Stimulated activated CD4-positive, alpha-beta T cell treated with anti-CD3 and anti-CD28 coated beads, TNF-alpha, amount 100 ng/mL, for 4 hours (primary cell): ENCODE measurements around the gene FPGS.
A peak's percentile ranks its signal among the peaks of the same experiment; 100 is the strongest.

Experiments
- DNase-seq, 3 experiments: peaks; one replicate each; pipeline ENCODE4 v3.0.0-alpha.2; 2020; ENCODE audit warnings: low read depth in 3 of 3

FPGS gene

DNA sequence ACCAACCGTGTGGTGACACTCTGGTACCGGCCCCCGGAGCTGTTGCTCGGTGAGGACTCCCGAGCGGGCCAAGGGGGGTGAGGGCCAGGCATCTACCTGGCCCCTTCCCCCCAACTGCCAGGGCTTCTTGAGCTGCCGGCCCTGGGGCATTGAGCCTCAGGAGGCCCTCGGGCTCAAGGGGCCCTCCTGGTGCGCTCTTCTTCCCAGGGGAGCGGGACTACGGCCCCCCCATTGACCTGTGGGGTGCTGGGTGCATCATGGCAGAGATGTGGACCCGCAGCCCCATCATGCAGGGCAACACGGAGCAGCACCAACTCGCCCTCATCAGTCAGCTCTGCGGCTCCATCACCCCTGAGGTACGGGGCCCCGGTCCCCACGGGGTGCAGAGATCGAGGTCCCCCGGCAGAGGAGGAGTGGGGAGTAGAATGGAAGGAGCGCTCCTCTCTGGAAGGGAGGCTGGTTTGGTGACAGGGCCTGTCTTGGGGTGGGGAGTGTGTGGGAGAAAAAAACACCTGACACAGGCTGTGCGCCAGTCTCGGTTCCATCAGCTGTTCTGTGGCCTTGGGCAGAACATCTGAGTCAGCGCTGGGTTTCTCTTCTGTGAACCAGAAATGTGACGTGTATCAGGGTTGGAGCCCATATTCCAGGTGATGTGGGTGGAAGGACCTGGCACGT is 14.2 kb upstream of the FPGS start:
- peak in 1 of 3 experiments; percentile 34 for DNase-seq

DNA sequence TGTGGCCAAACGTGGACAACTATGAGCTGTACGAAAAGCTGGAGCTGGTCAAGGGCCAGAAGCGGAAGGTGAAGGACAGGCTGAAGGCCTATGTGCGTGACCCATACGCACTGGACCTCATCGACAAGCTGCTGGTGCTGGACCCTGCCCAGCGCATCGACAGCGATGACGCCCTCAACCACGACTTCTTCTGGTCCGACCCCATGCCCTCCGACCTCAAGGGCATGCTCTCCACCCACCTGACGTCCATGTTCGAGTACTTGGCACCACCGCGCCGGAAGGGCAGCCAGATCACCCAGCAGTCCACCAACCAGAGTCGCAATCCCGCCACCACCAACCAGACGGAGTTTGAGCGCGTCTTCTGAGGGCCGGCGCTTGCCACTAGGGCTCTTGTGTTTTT is 13.5 kb upstream of the FPGS start:
- no peak for DNase-seq

DNA sequence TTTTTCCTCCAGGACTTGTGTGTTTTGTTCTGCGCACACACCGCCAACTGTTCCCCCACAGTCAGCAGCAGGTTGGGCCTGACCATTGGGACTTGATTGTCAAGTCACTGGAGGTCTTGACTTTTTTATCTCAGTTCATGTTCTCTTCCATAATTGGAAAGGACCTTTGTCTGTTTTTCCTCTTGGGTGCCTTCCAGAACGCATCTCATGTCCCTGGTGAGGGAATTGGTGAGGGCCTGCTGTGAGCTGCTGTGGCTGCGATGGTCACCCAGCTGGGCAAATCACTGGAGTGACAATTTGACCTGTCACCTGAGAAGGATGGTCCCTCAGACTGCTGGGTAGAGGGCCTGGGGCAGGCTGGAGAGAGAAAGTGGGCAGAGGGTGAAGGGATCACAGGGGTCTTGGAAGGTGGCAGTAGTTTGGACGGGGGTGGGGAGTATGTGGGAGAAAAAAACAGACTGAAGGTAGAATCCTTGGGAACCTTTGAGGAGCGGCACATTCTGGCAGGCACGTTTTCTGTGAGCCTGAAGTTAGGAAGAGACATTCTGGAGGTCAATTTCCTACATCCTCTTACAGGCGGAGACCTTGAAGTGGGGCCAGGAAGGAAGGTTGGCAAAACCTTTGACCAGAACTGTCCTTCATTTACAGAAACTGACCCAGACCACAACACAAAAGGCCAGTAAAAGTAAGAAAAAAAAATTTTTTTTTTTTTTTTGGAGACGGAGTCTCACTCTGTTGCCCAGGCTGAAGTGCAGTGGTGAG is 12.4 kb upstream of the FPGS start:
- no peak for DNase-seq

DNA sequence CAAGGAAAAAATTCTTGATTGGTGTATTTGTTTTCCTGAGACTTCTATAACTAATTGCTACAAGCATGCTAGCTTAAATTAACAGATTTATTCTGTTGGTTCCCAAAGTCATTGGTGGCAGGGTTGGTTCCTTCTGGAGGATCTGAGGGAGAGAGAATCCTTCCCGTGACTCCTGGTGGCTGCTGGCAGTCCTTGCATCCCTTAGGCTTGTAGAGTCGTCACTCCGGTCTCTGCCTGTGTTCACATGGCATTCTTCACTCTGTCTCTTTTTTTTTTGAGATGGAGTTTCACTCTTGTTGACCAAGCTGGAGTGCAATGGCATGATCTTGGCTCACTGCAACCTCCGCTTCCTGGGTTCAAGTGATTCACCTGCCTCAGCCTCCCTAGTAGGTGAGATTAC is 11.6 kb upstream of the FPGS start:
- DNase-seq, result no peak

DNA sequence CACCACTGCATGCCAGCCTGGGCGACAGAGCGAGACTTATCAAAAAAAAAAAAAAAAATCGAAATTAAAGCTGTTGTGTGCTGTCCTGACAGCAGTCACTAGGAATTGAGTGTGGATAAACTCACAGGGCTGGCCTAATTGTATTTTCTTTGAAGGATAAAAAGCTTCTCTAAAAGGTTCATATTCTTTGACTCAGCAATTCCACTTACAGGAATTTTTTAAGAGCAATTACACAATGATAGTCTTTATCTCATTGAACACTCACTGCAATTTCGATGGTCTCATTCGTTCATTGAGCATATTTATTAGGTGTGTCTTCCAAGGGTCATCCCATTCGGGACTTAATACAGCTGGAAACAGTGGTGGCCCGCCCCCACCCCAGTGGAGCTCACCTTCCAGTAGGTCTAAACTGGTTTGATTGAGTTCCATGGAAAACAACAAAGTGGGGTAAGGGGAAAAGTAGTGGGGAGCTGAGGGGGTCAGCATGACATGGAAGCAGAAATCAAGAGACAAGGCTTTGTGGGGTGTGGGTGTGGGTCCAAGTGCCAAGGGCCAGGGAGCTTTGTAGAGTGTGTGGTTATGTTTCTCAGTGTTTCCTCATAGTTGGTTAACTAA is 10.2 kb upstream of the FPGS start:
- no peak for DNase-seq

DNA sequence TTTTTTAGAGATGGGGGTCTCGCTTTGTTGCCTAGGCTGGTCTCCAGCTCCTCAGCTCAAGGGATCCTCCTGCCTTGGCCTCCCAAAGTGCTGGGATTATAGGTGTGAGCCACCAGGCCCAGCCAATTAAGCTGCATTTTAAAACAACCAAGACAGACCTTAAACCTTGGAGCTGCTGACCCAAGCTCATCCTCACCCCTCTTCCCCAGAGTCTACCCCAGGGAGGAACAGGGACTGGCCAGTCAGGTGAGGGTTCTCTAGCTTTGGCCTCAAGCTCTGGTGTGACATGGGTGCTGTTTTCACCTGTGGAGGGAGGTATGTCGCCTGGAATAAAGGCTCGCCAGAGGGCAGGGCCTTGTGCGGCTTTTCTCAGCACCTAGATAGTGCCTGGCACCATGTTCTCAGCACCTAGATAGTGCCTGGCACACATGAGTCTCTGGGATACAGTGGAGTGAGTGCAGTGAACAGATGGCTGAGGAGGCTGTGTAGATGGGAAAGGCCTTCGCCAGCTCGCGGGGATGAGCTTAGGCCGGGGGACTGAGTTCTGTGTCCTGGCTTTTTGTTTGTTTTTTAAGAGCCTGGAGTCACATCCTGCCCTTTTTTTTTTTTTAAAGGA is 9.5 kb upstream of the FPGS start:
- DNase-seq, result no peak

DNA sequence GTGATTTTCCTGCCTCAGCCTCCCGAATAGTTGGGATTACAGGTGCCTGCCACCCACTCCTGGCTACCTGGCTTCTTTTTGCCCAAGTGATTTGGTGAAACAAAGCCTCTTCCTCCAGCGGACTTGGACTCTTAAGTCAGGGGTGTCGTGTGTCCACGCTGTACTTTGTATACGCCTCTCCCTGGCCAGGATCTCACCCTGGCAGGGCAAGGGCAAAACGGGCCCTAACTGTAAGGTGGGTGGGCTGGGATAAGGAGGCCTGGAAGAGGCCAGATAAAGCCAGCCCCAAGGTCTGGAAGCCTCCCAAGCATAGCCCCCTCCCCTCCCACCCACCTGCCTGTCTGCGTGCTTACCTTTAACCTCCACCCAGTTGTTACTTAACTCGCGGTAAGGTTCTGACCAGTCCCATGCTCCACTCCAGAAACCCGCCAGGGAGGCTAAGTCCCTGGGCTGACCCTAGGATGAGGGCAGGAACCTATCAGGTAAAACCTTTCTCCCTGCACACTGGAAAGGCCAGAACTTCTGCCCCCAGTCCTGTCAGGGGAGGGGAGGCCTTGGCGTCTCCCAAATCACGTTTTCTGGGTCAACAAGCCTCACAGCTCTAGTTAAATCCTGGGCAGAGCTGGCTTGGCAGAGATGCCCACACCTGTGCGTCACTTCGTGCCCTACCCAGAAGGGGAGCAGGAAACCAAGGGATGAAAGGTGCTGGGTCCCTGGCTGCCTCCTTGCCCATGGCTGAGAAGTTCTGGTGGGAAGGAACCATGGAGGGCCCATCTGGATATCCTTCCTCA is 8.5 kb upstream of the FPGS start:
- no peak for DNase-seq

DNA sequence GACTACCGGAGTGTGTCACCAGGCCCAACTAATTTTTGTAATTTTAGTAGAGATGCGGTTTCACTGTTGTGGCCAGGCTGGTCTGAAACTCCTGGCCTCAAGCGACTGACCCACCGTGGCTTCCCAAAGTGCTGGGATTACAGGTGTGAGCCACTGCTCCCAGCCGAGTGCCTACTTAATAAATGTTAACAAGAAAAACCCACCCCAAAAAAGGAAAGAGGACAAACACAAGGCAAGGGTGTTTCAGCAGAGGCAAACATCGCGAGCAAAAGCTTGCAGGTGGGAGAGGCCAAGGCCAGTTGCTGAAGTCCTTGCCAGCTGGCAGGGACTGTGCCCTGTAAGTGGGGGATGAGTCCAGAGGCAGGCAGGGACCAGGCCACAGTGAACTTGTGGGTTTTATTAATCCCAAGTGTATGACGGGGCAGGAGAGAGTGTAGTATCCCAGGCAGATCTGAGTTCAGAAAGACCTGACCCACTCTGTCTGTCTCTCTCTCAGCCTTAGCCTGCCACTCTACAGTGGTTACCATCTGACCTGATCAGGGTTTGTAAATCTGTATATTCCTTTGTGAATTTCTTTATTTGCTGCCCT is 6.4 kb upstream of the FPGS start:
- DNase-seq, result no peak

DNA sequence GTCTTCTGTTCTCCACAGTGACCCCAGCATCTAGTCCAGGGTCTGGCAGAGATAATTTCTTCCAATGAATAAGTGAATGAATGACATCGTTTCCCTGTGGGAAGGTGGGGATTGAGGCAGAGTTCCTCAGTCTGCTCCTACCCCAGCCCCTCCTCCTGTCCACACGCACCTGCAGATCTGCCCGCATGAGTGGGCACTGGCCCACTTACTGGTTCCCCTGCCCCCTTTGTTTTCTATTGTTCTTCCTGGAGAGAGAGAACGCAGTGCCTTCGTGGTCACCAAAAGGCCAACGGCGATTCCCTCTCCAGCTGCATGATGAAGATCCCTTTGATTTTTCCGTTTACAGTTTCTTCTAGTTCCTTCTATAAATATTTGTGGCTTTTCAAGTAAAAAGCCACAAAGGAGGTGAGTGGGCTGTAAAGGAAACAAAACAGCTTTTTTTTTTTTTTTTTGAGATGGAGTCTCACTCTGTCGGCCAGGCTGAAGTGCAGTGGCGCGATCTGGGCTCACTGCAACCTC is 5.8 kb upstream of the FPGS start:
- no peak for DNase-seq

DNA sequence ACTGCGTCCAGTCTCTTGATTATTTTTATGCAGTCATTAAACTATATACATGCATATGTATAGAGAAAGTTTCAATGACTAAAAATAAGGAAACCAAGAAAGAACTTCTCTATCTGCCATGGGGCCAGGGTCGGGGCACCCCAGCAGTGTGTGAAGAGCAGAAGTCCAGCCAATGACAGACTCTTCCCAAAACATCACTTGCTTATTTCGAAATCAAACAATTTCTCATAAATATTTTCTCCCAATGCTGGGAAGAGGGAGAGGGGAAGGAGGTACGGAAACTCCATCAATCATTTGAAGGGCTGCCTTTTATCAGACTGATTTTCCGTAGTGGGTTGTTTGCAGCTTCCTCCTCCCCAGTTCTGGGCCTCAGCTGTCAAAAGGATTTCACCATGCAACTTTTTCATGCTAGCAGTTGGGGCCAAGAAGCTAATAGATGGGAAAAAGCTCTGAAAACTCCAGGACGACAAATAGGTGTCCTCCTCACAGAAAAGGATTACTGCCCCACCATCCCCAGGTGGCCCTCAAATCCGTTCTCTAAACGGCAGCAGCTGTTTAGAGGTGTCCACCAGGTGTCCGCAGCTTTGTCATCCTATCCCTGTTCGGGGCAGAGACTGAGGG is 617 bp upstream of the FPGS start:
- no peak for DNase-seq

DNA sequence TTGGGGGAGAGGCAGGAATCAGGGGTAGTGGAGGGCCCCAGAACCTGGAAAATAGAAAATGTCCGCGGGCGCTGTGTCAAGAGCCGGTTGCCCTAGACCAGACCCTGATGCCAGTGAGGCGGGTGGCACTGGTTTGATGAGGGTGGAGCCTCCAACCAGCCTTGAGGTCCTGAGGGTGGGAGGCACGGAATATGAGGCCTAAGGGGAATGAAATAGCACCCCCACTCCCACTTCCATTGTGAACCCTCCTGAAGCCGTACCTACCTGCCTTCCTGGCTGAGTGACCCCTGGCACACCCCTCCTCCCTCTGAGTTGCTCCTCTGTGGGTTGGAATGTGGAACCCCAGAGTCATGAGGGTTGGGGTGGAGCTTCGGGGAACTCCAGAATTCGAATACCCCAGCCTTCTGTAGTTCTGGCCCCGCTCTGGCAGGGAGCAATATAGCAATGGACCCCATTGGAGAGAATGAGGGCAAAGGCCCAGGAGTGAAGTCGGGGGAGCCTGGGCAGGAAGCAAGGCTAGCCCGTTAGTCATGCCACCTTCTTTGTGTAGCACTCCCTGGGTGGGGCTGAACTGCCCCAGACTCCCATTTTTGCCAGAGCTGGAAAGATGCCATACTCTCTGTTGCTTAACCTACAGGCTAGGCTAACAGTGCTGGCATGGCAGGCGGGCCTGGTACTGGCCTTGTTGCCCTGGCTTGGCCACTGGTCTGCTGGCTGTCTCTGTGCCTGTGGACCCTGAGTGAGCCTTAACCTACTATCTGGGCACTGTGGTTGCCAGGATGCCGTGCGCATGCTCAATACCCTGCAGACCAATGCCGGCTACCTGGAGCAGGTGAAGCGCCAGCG is 1.0 kb downstream of the FPGS start:
- no peak for DNase-seq

DNA sequence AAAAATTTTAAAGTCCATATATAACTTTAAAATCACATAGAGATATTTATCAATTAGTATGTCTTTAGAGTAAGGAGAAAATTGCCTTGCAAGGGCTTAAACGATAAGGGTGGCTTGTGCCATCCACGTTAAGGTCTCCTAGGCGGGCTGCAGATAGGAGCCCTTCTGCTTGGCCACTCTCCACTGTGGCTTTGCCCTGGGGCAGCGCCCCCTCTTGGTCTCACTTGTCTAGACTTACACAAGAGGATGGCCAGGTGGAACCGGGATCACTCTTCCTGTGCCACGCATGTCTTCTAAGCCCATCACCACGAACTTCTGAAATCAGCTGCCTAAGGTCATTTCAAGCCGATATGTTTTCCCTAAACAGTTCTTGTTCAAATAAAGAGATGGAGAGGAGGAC is 2.9 kb downstream of the FPGS start:
- DNase-seq, result no peak

DNA sequence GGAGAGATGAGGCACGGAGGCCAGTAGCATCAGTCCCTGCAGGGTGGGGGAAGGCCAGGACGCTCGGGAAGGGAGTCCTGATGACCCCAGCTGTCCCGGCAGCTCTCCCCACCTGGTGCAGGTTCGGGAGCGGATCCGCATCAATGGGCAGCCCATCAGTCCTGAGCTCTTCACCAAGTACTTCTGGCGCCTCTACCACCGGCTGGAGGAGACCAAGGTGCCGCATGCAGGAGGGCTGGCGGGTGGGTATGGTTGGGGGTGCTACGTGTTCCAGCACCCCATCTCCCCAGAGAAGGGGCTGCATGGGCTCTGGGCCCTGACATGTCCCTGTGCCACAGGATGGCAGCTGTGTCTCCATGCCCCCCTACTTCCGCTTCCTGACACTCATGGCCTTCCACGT is 4.2 kb downstream of the FPGS start:
- DNase-seq, result no peak

DNA sequence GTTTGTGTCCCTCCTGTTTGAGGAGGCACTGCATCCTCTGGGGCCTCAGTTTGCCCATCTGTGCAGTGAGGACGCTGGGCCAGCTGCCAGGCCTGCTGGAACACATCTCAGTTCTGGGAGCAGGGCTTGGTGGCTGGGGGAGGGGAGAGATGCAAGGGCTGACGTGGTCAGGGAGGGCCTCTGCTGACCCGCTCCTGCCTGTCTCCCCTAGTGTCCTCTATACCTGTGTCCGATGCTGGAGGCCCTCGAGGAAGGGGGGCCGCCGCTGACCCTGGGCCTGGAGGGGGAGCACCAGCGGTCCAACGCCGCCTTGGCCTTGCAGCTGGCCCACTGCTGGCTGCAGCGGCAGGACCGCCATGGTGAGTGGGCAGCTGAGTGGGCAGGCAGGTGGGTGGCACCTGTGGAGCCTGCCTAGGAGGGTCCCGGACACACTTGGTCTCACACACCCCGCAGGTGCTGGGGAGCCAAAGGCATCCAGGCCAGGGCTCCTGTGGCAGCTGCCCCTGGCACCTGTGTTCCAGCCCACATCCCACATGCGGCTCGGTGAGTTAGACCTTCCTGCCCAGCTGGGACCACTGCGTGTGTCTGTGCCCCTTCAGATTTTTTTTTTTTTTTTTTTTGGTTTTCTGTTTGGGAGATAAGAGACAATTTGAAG is 5.8 kb downstream of the FPGS start:
- no peak for DNase-seq

DNA sequence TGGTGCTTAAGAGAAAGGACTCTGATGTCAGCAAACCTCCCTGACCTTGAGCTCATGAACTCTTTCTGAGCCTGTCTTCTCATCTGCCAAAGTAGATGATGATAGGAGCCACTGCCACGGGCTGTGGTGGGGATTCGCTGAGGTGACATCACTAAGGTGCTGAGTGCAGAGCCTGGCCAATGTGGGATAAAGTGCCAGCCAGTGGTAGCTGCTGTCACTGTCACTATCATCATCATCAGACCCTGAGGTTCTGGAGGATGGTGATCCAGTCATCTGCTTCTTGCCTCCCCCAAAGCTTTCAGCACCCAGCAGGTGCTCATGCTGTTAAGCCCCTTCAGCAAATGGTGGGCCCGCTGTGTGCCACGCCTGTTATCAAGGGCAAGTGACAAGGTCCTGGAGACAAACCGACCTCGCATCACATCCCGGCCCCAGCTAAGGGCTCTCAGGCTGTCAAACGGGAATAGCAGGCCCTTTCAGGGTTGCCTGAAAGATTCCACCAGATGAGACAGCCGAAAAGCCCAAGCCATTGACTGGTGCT is 6.4 kb downstream of the FPGS start:
- DNase-seq, result no peak

DNA sequence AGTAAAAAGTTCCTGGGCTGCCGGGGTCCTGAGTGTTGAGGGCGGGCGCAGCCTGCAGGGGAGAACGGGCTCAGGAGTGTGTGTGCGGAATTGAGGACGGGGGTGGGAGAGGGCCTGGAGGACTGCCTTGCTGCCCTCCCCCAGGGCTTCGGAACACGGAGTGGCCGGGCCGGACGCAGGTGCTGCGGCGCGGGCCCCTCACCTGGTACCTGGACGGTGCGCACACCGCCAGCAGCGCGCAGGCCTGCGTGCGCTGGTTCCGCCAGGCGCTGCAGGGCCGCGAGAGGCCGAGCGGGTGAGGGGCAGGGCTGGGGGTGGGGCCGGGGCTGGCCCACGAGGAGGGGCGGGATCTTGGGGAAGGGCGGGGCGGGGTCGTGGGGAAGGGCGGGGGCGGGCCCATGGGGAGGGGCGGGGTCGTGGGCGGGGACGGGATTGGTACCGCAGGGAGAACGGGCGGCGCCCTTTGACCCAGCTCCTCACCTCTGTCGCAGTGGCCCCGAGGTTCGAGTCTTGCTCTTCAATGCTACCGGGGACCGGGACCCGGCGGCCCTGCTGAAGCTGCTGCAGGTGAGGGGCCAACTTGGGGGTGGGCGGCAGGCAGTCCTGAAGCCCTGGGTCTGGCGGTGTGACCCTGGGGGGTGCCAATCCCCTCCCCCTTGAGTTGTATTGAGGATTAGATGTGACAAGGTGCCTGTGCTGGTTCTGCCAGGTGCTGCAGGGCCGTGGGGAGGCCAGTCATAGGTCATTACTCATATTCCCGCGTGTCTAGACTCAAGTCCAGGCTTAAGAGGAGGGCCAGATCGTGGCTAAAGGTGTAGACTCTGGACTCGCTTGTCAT is 7.1 kb downstream of the FPGS start:
- no peak for DNase-seq

DNA sequence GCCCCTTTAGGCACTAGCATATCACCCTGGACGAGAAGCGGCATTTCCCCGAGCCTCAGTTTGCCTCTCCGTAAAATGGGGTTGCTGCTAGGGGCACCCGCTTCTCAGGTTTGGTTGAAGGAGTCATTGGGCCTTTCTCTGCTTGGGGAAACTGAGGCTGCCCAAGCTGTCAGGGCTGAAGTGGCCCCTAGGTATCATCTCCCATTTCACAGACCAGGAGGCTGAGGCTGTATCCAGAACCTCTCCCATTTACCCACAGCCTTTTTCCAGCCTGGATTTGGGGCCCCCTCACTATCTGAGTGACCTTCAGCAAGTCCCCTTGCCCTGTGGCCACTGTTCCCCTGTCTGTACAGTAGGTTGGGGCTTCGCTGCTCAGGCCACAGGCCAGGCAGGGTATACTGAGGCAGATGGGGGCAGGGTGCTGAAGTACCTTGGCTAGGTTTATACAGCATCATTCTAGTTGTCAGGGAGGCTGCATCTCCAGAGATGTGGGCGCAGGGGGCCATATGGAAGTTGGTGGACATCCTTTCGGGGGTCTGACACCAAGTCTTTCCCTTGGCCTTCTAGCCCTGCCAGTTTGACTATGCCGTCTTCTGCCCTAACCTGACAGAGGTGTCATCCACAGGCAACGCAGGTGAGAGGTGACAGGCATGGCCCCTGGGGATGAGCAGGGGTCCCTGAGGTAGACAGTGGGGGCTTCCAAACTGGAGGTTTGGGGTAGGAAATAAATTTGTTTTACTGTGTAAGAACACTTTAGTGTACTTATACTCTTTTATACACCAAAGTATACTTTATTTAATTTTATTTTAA is 7.9 kb downstream of the FPGS start:
- DNase-seq, result no peak
